GM18511 (cell line): ENCODE results near the gene FABP3.
A peak's percentile ranks its signal among the peaks of the same experiment; 100 is the strongest.

Source experiments
- ATAC-seq: cut with Tn5 transposase; IDR thresholded peaks from one replicate; pipeline ENCODE4 v1.9.1; 2021; ENCODE audit warnings: mild to moderate bottlenecking, moderate library complexity; ENCODE audit not compliant: unreplicated experiment

FABP3 gene

DNA sequence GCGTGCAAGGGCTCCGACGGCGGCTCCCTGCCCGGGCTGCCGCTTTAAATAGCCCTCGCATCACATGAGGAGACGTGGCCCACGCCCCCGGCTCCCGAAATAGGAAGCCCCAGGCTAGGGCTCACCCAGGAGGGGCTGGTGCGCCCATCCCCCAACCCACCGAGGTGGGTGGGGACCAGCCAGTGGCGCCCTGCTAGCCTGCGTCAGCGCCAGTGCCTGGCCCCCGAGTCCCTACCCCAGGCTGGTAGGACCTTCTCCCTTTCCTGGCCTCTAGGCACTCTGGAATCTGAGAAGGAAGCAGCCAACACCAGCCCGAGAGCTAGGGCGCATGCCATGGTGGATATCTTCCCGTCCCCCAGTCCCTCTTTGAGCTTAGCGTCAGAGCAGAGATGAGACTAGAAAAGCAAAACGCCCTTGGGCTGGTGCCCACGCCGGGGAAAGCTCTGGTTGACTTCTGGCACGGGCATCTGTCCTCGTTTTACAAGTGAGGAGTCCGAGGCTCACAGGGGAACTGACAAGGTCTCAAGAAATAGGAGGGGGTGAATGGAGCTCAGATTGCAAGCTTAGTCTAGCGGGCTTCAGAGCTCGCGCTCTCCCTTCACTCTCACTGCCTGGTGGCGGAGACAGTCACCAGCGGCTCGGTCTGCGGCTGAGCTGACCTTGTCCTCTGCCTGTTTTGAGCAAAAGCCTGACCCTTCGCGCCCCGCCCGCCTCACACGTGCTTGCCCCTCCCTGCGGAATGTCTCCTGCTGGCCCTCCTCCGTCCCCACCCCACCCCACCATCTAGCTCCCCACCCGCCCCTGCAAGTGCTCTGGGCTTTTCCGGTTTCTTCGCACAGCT, at the start of gene FABP3:
Gene FABP3 (minus strand): TSS at position 21 of the 841 bp plus-strand sequence. CDS start 62 bp downstream, outside the sequence.
- ATAC-seq, result no peak

DNA sequence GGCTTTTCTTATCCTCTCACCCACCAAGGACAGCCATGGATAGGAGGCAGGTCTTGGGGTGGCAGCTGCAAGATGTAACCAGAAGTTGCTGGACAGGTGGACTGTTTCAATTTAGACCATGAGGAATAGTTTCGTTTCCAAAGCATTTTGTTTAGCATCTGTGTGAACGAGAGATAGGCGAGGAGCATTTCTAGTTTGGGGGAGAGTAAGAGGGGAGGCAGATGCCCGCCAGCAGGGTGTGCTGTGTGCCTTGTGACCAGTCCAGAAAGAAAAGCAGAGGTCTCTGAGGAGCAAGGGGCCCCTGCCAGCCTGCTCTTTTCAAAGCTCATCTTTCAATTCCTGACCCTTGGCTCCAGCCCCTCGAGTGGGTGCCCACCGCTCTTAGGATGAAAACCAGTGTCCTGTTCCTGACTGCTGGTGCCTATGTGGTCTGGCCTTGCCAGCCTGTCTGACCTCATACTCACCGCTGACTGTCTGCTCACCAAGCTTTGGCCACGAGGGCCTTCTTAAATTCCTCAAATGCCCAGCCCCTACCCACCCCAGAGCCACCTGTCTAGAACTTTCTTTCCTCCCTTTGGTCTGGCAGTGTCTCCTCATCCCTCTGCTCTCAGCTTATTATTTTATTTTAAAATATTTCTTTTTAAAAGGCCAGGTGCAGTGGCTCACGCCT, 48.6 kb upstream of the FABP3 start:
- ATAC-seq, result no peak

DNA sequence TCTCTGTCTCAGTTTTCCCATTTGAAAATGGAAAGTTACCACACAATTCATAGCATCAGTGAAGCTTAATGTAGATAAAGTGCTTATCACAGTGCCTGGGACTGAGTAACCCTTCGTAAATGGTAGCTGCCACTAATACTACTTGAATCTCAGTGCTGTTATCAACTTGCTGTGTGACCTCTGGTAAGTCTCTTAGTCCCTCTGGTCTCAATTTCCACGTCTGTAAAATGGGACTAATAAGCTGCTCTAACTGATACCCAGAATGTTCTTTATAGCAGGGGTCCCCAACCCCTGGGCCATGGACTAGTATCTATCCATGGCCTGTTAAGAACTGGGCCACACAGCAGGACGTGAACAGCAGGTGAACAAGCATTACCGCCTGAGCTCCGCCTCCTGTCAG, 47.8 kb upstream of the FABP3 start:
- ATAC-seq, result no peak

DNA sequence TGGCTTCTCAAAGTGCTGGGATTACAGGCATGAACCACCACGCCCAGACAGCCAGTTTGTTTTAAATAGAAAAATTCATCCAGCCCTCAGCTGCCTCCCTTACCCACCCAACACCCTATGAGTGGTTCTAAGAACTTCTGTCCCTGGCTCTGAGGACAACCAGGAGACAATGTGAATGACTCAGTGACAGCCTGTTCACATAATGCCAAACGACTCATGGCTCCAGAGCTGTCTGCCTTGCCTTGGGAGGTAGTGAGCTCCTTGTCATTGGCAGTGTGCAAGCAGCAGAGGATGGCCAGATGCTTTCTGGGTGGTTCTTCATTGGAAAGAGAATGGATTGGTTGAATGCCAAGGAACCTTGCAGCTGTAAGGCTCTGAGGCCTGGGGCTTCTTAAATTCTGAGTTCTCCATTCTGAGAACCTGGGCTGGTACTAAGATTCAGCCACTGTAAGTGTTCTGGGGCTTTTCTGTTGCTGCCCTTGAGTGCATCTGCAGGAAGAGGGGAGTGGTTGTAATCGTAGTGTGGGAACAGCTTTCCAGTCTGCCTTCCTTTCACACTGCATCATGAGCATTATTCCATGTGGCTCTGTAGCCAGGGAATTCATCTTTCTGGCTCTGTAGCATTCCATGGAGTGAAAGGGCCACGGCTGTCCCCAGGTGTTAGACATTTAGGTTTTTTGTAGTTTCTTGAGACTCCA, 45.9 kb upstream of the FABP3 start:
- no peak for ATAC-seq

DNA sequence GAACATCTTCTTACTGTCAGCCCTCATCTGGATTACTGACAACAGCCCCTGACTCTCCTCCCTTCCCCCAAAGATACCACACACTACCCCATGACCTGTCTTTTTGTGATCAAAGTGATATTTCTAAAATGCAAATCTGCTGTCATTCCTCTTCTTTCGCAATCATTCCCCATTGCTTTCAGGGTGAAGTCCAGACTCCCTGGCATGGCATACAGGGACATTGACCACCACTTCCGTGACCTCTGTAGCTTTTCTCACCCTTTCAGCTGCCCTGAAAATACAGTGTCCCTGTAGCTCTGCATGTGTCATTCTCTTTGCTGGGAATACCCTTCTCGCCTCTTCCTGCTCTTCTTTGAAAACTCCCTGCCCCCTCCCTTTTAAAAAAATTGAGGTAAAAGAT, 44.3 kb upstream of the FABP3 start:
- no peak for ATAC-seq

DNA sequence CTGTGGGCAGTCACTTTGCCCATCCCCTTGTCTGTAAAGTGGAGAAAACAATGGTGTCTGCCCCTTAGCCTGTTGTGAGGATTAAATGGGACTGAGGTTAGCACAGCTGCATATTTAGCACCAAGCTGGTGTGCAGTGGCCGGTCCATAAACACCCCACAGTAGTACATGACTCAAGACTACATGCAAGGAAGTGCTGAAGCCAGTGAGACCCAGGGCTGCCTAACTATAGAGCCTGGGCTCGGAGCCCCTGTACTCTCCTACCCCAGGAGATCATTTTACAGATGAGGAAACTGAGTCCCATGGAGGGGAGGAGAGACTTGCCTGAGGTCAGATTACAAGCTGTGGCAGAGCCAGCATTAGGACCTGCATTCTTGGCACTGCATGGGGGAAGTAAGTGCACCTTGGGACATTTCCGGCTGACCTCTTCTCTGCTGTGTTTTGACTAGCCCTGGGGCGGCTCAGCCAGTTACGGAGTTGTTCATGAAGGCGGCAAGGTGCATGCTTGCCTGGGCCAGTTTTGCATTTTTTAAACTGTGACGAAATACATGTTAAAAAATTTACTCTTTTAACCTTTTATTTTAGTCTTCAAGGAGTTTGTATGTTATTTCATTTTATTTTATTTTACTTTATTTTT, 43.3 kb upstream of the FABP3 start:
- ATAC-seq, result no peak

DNA sequence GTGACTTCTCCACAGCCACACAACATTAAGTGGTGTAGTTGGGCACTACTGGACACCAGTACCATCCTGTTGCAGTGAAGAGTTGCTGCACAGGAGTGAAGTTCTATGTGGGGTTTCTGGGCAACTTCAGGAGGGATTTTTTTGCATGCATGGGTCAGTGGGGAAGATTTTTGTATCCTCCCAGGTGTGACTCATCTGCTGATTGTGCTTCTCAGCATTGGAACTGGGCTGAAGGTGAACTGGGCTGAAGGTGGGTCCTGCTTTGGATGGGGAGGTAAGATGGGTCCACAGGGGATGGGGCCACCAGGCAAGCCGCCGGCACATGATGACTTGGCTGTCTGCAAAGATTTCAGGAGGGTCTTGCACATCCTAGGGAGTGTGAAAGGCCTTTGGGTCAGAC, 42.8 kb upstream of the FABP3 start:
- ATAC-seq, result no peak

DNA sequence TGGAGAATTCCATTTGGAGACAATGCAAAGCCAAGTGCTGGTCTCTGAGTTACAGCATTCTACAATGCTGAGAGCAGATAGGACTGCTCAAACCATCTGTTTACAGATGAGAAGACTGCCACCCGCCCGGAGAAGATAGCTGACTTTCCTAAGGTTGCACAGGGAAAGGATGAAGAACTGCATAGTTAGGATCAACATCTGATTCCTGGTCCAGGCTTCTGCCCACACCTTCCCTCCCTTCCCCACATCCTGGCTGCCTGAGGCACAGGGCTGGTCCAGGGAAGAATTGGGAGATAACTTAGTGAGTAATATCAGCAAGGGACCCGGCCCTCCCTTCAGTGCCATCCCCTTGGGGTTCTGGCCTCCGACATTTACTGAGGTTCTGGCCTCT, 42.1 kb upstream of the FABP3 start:
- ATAC-seq, result no peak

DNA sequence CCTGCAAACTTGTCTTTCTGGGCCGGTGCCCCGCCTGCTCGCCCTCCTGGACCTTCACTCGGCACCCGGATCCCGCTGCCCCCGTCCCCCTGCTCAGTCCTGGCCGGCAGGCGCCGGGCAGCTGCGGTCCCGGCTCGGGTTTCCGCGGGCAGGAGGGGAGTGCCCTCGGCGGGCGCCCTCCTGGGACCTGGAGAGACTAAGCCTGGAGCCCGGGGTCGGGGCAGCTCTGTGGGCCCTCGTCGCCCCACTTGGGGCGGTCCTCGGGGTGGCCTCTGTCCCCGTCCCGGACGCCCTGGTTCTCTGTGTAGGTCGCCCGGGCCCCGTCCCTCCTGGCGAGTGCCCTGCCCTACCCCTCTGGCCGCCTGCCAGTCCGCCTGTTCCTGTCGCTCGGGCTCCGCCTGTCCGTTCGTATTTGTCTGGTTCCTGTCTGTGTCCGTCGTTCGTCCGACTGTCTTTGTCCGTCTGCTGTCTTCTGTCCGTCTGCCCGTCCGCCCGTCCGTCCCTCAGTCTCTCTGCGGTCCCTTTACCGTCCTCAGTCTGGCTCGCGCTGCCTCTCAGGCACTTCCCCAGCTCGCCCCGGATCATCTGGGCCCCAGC, 40.6 kb upstream of the FABP3 start:
- no peak for ATAC-seq

DNA sequence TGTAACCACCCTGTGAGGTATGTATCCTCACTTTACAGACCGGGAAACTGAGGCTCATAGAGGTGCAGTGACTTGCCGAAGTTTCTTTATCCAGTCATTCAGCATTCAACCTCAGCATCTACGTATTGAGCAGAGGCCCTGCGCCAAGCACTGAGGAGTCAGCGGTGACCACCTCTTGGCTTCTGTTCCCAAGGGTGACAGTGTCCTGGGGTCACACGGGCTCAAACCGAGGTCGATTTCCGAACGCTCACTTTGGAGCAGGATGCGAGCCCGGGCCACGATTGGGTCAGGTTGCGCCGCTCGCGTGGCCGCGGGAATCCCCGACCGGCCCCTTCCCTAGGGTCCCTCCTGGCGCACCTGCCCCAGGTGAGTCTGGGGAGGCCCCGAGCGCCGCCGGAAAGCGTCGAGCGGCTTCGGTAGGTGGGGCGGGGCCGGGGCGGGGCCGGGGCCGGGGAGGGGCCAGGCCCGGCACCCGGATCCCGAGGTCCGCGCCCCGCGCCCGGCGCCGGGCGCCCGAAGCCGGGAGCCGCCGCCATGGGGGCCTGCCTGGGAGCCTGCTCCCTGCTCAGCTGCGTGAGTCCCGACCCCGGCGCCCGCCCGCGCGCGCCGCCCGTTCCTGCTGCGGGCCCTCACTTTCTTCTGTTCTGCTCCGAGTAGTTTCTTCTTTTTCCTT, 40.0 kb upstream of the FABP3 start, which contains the start of gene SERINC2:
Gene SERINC2 (plus strand): TSS at position 482 of the 673 bp plus-strand sequence. CDS start 53 bp downstream, at position 535.
- ATAC-seq, result peak; percentile 50

DNA sequence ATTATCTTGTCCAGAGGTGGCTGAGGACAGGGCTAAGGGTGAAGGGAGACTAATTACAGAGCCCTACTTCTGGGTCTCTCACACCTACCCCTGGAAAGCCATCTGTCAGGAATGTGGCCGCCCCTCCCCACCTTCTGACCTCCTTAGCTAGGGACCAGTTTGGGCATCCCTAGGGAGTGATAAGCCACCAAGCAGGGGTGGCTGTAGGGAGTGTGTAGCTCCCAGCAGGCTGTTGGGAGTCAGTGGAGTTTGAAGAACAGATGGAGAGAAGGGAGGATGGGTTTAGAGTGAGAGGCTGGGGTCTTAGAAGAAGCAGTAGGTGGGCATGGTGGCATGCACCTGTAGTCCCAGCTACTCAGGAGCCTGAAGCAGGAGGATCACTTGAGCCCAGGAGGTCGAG, 39.3 kb upstream of the FABP3 start:
- ATAC-seq, result no peak

DNA sequence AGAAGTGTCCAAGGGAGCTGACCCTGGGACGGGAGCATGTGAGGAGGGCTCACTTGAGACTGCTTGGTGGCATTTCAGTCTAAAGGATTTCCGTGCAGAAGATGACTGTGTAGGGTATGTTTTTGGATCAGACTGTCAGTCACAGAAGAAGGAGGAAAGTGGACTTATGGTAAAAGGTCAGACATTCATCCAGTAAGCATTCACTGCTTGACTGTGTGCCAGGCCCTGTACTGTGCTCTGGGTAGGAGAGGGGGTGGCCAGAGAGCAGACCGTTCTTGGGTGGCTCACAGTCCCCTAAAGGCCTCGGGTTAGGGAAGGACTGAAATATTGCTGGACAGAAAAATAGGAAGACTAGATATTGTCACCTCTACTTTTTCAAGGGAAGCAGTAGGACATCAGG, 38.0 kb upstream of the FABP3 start:
- ATAC-seq, result no peak

DNA sequence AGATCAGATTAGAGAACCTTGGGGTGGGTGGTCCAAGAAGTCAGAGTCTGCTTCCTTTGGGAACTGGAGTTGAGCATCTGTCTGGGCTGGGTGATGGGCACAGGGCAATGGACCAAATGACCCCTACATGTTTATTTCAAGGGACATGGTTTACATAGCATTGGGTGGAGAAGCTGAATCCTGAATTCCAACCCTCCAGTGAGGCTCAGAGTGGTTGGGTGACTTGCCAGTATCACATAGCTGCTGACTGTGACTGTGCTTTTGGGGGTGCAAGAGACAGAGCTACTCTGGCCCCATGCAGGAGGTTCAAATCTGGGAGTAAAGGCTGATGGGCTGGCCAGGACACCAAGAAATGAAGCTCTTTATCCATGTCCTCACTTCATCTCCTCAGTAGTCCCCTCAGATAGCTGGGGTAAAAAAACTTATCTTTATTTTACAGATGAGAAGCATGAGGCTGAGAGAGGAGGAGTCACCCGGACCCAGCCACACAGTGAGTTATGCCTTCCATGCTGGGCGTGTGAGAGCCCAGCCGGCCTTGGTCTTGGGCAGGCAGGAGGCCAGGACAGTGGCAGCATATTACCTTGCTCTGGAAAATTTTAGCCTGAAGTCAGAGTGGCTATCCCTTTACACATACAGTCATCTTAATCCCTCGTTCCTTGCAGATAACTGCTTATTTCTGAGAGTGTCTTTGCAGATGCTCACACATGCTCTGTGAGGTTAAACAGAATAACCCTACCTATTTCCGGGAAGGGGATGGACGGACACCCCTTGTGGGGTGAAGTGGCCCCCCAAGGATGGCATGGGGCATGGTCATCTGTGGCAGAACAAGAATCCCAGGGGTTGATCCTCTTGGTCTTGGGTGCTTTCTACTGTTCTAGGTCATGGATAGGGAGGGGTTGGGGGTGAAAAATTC, 37.3 kb upstream of the FABP3 start:
- no peak for ATAC-seq

DNA sequence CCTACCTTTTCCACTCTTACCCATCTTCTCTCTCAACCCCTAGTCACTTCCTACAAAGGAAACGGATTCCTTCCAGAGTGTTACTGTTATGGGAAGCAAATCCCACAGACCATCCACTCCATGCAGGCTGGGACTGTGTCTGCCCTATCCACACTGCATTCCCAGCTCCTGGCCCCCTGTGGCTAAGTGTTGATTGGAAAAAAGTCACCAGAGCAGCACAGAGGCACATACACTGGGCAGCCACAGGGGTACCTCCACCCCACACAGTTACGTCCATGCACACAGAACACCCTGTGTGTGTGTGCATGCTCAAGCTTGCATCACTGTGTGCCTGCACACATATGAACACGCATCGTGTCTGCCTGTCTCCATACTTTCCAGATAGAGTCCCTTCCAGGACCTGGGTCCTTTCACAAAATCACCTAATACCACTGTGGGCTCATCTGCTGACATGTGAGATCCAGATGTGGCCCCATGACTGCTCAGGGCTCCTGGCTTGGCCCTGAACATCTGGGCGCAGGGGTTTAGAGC, 36.0 kb upstream of the FABP3 start:
- no peak for ATAC-seq

DNA sequence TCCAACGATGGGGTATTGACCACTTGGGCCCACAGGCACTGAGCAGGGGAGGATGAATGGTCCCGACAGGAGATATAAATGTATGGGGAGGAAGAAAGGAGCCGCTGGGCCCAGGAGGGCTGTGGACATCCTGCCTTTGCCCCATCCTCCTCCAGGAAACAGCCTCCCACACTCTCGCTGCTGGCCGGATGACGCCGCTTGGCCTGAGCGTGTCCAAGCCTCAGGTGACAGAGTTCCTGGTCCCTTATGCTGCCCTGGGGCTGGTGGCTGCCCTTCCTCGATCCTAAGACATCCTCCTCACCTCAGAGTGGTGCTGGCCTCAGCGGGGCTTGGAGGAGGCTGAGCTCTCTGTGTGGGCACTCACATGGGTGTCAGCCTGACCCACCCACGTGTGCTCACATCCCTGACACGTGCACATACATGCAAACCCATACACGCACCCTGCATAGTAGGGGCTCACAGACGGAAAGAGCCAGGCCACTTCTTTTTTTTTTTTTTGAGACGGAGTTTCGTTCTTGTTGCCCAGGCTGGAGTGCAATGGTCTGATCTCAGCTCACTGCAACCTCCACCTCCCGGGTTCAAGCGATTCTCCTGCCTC, 34.3 kb upstream of the FABP3 start:
- ATAC-seq, result no peak

DNA sequence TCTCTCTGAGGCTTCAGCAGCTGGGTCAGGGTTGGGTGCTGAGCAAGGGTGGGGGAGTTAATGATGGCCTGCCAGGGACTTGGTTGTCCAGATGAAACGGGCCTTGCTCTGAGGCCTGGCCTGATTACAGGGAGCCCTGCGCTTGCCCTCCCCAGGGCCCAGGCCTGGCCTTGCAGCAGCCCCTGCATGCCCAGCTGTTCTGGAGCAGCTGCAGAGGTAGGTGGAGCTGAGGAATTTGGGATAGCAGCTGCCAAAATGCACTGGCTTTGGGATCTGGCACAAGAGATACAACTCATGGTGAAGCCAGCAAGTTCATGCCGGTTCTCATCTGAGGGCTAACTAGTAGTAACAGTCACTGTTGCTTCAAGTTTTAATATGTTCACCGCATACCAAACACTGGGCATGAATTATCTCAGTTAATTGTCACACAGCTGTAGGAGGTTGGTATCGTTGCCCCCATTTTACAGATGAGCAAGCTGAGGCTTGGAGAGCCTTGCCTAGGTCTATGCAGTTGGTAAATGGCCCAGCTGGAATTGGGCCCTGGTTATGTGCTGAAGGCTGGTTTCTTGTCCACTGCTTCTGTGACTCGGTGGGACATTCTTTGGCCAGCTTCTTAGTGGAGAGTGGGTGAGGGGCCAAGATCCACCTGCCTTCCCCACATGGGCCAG, 32.8 kb upstream of the FABP3 start:
- ATAC-seq, result no peak

DNA sequence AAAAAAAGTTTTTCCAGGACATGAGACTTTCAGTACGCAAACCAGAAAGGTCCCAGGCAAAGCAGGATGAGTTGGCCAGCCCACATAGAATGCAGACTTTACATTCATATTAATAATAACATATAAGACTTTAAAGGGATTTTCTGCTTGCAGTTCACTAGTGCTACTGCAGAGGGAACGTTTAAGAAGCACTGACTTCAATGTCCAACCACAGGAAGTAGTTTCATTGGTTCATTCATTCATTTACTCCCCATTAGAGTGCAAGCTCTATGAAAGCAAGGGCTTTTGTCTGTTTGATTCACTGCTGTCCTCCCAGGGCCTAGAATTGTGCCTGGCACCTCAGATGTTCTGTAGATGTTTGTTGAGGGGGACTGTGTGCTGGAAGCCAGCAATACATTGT, 28.4 kb upstream of the FABP3 start:
- no peak for ATAC-seq

DNA sequence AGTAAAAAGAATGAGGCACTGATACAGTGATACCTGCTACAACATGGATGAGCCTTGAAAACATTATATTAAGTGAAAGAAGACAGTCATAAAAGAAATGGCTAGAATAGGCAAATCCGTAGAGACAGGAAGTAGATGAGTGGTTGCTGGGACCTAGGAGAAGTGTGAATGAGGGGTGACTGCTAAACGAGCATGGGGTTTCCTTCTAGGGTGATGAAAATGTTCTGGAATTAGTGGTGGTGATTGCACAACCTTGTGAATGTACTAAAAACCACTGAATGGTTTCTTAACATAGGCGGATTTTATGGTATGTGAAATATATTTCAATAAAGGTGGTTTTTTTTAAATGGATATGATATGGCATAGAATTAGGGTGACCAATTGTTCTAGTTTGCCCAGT, 27.5 kb upstream of the FABP3 start:
- no peak for ATAC-seq
